ENCODE measurements around the gene EPHA2.
"Not testable (repeated sequence)": the region's sequence is repeated elsewhere in the genome, so short reads cannot be mapped to it uniquely, and the experiment has no call there.

Gene EPHA2

DNA sequence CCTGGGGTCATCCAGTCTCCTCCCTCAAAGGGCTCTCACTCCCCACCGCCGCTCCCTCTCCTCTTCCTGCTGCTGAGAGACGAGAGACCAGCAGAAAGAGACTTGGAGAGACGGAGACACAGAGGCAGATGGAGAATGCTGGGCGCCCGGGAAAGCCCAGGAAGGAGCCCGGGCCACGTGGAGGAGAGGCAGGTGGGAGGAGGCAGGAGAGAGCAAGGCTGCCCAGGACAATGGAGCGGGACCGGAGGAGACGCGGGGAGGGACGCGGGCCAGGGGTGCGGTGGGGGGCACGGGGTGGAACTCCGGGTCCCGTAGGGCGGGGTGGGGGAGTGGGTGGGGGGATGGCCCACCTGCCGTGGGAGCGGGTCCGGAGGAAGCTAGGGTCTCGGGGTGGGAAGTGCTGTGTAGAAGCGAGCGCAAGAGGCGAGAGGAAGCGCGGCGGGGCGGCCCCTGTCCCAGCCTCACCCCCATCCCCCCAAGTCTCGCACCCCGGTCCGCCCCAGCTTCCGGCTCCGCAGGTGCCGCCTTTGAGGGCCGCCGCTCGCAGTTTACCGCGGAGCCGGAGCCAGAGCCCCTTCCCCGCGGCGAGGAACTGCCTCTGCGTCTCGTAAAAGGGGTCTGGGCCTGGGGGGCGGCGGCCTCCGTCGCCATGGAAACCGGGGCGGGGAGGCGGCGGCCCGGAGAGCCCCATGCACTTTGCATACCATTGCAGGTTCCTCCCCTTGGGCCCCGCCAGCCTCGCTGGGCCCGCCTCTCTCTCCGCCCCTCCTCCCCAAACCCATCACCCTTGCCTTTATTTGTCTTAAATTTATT lies 11.7 kb upstream of the EPHA2 start:
- DNase-seq (ENCODE audit: low read depth) = no peak

DNA sequence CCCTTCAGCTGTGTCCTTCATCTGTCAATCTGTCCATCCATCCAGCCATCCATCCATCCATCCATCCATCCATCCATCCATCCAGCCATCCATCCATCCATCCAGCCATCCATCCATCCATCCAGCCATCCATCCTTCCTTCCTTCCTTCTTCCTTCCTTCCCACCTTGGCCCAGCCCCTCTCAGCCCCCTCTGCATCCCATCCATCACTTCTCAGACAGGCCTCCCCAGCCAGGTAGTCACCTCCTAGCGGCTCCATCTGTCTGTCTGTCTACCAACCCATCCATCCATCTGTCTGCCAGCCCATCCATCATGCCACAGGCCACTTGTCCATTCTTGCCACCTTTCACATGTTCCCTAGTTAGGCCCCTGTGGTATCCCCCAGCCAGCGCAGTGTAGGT lies 10.2 kb upstream of the EPHA2 start:
- no peak for DNase-seq (ENCODE audit: low read depth)

DNA sequence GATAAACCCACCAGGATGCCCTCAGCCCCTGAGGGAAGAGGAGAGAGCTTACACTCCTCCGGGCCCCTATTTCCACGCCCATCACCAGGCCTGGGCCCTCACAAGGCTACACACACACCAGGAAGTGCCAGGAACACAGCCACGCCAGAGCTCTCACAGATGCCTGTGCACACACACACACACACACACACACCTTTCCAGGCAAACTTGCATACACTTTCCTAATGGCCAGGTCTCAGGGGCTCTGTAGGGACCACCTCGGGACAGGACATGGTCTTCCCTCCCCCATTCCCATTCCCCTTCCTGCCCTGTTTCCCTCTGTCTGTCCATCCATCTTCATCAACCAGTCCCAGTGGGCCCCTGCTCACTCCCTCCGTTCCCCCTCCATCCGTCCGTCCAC lies 9.7 kb upstream of the EPHA2 start:
- no peak for DNase-seq (ENCODE audit: low read depth)

DNA sequence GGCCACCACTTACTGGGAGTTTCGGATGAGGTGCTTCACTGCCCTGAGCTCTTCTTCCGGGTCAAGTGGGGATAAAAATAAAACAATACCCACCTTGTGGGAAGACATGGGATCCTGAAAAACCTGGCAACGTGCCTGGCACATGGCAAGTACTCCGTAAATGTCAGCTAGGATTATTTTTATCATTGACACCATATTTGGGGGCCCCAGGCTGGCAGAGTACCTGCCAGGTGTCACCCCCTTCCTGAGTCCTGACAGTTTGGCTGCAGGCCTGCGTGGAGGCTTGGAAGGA lies 9.2 kb upstream of the EPHA2 start:
- no peak for DNase-seq (ENCODE audit: low read depth)

DNA sequence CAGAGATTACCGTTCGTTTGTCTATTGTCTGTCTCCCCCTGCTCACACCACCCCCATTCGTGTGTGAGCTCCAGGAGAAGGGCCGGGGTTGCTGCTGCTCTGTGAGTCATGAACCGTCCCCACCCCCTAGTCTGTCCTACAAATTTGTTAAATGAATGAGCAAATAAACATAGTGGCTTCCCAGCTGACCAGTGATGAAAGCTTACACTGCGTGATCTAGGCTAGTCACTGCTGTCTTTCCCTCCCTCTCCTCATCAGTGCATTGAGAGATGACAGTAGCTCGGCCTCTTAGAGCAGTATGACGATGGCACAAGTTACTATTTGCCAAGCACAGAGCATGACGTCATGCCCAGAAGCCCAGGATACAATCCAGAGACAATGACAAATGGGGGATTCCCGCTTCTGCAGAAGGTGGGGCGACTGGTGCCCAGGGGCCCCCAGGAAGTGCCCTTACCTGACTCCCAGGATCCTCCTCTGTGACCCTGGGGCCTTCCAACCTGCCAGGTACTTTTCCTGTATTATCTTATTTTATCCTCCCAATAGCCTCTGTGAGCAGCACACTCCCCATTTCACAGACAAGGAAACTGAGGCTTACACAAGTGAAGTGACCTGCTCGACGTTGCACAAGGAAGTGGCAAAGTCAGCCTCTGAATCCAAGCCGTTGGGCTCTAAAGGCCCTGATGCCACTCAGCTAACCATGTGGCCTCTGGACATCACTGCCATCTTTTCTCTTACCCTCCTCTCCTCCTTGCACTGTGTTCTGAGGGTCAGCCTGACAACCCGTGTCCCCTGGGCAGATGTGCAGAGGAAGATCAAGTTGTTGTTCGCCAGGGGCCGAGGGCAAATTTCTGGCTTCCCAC lies 8.6 kb upstream of the EPHA2 start:
- peak; percentile 78 for DNase-seq (ENCODE audit: low read depth)

DNA sequence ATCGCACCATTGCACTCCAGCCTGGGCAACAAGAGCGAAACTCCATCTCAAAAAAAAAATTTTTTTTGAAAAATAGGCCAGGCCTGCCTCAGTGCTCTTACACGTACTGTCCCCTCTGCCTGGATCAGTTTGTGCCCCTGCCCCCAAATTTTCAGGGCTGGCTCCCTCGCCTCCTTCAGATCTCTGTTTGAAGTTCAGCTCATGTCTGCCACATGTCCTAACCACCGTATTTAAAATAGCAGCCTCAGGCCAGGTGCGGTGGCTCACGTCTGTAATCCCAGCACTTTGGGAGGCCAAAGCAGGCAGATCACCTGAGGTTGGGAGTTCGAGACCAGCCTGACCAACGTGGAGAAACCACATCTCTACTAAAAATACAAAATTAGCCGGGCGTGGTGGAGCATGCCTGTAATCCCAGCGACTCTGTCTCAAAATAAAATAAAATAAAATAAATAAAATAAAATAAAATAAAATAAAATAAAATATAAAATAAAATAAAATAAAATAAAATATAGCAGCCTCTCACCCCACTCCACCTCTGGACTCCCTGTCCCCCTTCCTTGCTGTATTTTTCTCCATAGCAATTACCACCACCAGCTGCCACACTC lies 7.8 kb upstream of the EPHA2 start:
- not testable (repeated sequence) for DNase-seq (ENCODE audit: low read depth)

DNA sequence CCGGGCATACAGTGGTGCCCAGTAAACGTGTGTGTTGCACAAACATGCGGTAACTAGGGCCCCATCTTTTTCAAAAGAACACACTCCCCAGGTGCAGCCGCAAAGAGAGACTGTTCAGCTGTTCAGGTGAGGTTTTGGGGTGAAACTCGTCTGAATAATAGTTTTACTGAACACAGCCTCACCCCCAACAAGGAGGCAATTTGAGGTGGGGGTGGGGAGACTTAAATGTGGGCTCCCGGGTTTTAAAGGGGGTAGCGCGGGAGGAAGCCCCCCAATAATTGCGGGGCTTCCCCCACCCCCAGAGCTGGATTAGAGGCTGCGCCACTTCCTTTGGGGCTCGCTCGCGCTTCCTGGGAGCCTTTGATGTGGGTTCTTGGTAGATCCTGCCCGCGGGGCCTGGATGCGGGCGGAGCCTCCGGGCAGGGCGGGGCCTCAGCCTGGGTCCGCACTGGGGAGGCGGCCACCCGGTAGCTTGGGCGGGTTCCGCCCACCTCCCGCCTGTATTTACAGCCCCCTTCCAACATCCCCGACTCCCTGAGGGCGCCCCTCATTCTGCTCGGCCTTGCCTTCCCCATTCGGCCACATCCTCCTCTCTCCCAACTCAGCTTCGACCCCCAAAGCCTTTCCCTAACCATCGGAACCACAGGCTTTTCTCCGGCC lies 6.4 kb upstream of the EPHA2 start:
- no peak for DNase-seq (ENCODE audit: low read depth)

DNA sequence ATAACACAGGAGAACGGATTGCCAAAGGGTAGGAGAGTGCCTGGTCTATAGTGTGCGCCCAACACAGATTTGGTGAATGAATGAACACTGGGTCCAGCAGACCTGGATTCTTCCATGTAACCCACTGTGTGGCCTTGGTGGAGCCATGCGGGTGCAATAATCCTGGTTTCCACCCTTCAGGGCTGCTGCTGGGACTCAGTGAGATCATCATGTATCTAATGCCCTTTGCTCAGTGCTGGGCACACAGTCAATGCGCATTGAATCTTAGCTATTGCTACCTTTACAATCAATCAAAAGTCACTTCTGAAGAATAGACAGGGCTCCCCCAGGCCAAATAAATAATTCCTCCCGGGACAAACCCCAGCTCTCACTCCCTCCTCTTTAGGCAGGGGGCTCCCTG lies 5.8 kb upstream of the EPHA2 start:
- no peak for DNase-seq (ENCODE audit: low read depth)

DNA sequence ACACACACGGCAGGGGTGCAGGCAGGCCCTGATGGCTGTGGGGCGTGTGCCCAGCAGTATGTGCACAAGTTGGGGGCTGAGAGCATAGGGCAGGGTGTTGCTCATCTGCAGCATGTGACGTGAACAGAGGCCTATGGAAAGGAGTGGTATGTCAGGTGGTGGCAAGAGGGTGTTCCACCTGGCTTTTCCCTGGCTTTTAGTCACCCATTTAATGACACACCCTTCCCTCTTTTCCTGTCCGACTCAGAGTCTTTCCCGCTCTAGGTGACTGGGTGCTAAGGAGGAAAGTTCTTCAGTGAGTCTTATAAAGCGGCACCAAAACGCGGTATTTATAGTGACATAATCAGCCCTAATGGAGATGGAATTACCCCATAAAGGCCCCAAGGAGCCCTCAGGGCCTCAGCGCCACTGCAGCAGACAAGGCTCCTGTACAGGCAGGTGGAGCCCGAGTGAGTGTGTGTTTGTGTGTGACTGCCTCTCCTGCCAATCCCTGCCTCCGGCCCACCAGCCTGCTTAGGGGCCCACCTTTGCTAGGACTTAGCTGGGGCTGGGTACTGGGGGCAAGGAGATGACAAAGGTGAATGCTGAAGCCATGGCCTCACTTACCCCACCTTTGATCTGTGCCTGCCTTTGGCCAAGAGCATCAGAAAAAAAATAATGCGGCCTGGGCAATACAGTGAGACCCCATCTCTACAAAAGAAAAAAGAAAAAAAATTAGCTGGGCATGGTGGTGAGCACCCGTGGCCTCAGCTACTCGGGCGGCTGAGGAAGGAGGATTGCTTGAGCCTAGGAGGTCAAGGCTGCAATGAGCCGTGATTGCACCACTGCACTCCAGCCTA lies 3.3 kb upstream of the EPHA2 start:
- DNase-seq (ENCODE audit: low read depth) = no peak

DNA sequence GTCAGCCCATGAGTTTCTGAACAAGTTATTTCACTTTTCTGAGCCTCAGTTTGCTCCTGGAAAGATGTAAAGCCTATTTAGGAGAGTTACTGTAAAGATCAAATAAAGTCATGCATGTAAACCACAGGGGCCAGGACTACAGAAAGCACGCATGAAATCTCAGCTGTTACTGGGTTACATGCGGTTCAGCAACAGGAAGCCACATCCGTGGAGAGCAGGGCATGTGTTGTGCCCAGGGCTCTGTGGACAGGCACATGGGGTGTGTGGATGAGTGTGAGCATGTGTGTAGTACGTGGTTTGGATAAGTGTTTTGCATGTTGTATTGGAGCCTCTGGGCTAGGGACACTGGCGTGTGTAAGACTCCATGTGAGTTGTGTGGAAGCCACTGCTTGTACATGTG lies 2.2 kb upstream of the EPHA2 start:
- DNase-seq (ENCODE audit: low read depth) = no peak

DNA sequence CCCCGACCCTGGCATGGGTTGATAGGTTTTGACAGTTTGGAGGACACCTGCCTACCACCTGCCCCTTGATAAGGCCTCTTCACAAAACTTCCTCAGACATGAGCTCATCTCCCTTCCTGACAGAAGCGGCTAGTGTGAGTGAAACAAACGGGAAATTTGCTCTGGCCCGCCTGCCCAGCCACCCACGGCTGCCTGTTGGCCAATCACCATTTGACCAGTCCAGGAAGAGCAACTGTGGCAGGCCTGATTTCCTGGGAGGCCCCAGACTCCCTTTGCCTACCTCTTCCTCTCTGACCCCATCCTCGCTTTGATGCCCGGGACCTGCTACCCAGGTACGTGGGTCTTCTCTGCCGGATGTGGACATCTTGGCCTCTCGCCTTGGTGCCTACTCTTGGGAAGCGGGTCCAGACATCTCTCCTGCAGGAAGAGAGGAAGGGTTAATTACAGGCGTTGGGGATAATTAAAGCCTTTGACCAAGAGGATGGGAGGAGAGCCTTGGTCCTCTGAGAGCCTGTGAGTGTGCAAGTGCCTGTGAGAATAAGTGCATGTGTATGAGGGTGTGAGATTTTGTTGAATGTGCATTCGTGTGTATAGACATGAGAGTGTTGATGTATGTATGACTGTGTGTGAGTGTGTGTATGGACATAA lies 1.1 kb upstream of the EPHA2 start:
- DNase-seq (ENCODE audit: low read depth) = no peak

DNA sequence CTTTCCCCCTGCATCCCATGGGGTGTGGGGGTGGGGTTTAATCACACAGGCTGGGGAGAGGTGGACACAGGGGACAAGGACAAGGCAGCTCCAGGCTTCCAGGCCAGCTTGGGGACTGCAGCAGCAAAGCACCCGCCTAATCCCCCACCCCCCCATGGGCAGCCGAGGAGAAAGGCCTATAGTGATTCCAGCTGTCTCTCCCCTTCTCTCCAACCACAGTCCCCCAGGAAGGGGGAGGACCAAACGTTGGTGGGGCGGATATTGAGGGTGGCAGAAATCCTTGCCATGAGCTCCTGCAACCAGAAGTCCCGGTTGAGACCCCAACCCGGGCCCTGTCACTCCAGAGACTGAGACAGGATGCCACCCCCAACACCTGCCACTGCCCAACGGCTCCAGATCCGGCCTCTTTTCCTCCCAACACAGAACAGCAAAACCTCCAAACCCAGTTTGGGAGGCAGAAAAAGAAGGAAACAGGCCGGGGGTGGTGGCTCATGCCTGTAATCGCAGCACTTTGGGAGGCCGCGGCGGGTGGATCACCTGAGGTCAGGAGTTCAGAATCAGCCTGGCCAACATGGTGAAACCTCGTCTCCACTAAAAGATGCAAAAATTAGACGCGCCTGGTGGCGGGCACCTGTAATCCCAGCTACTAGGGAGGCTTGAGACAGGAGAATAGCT lies 1.7 kb downstream of the EPHA2 start:
- DNase-seq (ENCODE audit: low read depth) = no peak

DNA sequence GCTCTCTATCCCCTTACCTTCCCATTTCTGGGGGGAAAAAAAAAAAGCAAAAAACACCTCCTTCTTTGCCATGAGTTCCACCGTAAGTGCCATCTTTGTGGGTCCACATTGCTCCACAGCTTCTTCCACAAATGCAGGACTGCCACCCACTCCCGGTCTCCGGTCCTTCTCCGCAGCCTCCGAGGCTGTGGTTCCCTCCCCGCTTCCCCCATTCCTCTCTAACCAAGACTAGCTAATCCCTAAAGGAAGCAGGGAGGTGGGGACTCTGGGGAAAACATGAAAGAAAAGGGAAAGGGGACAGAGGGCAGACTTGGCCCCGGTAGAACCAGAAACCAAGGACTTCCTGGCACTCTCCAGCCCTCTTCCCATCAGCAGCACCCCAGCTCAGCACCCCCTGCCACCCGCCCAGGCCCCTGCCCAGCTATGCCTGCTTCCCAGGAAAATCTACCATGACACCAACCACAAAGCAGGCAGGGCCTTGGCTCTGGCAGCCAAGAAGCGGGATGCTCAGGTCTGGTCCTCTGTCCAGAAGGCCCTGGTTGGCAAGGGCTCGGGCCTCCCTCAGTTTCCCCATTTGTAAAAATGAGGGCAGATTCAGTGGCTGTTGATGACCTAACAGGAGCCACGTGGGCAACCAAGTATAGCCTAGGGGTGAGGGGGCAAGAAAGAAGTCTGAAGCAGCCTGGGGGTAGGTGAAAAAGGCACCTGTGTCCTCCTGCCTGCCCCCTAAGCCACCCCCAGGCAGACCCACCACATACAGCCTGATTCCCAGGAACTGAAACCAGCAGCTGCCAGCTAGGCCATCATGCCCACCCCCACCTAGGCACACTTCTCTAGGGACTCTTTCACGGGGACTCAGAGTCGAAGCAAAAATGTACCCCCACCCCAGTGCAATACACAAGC lies 2.5 kb downstream of the EPHA2 start:
- no peak for DNase-seq (ENCODE audit: low read depth)

DNA sequence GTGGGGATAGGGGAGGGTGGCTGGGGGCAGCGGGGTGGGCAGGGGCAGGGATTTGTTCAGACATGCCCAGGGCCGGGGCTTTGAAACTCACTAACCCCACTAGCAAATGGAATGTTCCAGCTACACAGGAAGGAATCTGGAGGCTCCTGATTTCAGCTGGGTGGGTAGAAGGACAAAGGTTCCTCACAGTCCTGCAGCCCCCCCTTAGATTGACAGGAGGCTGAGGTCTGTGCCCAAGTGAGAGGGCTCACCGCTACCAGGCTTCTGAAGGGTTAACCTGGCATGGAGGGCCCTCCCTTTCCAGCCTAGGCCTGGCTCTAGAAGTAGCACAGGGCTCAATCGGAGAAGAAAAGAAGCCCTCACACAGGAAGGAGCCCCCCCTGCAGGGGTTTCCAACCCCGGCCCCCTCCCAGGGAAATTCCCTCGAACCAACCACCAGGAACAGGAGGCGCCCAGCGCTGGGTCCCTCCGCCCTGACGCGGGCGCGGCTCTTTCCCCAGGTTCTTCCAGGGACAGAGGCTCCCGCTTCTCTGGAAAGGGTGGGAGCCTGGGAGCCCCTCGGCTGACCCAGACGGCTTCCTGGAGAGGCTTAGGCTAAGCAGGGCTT lies 3.3 kb downstream of the EPHA2 start:
- DNase-seq (ENCODE audit: low read depth) = no peak

DNA sequence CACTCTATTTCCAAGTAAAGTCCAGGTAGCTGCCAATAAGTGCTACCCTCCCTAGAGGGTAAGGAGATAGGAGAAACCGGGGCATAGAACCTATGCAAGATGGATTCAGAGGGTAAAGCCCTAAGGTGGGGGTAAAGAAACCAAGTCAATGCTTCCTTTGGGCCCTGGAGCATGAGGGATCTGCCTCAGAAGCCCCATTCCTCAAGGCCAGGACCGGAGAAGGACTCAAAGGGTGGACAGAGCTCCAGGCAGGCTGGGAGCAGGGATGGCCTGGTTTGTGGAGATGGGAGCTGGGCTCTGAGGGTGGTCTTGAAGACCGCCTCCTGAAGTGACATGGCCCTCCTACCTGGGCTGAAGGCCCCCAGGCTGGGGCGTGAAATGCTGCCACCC lies 3.9 kb downstream of the EPHA2 start:
- DNase-seq (ENCODE audit: low read depth) = no peak

DNA sequence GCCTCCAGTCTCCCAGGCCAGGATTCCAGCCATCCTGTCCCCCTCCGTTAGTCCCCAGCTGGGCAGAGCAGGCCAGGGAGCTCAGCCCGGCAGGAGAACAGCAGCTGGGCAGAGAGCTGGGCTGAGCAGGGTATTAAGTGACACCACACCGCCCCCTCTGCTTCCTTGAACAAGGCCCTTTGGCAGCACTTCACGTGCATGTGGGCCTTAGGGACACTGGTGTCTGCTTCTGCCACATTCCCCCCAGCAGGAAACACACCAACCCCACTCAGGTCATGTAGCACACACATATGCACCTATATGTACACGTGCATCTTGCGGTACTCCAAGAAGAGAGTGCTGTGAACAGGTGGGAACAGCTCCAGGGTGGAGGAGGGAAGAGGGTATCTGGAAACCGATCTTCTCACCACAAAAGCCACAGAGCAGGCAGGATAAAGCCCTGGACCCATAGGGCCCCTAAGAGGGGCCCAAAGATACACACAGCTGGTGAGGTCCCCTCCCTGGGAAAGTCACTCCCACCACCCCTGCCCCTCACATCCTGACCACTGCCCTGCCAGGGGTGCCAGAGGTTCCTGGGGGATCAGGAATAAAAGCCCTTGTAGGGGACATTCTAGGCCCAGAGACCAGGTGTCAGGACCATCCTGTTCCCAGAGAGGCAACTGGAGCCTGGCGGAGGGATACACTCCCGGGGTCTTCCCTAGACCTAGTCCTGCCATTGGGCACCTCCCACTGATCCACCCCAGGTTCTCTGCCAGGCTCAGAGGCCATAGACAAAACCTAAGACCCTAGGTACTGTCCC lies 4.5 kb downstream of the EPHA2 start:
- DNase-seq (ENCODE audit: low read depth) = no peak

DNA sequence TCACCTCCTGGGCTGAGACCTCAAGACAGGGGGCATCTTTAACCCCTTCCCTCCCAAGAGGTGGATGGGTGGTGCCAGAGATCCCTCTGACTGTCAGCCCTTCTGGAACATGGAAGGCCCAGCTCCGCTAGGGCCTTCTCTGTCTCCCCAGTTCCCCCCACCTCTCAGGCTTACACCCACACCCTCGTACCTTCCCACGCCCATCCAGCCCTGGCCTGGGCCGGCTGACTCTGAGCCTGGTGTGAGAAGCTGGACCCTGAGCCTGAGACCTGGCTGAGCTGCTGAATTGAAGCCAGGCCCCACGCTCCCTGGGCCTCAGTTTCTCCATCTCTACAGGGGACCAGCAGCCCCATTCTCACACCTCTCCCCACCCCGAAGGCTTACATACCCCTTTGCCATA lies 5.4 kb downstream of the EPHA2 start:
- DNase-seq (ENCODE audit: low read depth) = no peak
